DMS79 (cell line): ENCODE data around the gene THOC5.
A peak's percentile ranks its signal among the peaks of the same experiment; 100 is the strongest.
"Not testable (repeated sequence)": the region's sequence is repeated elsewhere in the genome, so short reads cannot be mapped to it uniquely, and the experiment has no call there.

Experiments
- DNase-seq: peaks from one replicate; lab custom pipeline; 2025; lab: John Stamatoyannopoulos, UW

The THOC5 gene

DNA sequence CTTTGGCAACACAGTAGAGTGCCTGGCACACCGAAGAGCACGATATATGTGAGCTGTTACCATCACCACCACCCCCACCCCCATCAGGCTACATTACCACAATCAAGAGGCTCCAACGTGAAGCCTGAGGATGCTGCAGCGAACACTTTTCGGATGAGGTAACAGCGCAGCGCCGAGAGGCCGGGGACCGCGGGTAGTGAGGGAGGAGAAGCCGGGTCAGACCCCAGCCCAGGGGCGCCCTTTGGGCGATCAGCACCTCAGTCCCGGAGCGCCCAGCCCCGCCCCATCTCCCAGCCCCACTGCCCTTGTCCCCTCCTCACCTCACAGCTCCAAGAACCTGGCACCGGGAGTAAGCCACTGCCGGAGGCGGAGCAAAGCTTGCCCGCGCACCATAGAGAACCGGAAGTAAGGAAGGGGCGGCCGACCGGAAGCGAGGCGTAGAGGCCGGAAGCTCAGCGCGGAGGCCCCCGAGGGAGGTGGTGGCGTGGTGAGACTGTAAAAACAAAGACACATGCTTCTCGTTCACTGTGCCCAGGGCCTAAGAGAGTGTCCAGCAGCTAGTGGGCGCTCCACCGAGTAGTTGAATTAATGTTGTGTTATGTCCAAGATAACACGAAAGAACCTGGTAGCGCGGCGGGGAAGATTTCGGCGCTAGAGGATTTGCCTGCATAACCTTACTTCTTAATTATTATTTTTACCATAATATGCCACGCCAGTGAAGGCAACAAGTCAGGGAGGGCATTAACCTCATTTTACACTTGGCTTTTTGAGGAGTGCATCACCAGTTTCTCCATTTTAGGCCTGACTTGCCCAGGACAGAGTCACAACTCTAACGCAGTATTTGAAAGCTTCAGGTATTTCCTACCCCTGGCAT lies at the start of gene THOC5:
Gene THOC5 (minus strand): TSS at position 407 of the 874 bp plus-strand sequence. CDS start 4,610 bp downstream, outside the sequence.
- DNase-seq = peak; percentile 83

DNA sequence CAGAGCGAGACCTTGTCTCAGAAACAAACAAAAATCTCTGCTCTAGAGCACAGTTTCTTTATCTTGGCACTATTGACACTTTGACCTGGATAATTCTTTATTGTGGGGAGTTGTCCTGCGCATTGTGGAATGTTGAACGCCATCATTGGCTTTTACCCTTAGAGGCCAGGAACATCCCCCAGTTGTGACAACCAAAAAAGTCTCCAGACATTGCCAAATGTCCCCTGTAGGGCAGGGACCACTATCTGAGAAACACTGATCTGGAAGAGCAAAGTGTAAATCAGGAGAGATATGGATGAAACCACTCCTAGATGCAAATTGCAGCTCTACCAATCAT lies 45.1 kb upstream of the THOC5 start:
- no peak for DNase-seq

DNA sequence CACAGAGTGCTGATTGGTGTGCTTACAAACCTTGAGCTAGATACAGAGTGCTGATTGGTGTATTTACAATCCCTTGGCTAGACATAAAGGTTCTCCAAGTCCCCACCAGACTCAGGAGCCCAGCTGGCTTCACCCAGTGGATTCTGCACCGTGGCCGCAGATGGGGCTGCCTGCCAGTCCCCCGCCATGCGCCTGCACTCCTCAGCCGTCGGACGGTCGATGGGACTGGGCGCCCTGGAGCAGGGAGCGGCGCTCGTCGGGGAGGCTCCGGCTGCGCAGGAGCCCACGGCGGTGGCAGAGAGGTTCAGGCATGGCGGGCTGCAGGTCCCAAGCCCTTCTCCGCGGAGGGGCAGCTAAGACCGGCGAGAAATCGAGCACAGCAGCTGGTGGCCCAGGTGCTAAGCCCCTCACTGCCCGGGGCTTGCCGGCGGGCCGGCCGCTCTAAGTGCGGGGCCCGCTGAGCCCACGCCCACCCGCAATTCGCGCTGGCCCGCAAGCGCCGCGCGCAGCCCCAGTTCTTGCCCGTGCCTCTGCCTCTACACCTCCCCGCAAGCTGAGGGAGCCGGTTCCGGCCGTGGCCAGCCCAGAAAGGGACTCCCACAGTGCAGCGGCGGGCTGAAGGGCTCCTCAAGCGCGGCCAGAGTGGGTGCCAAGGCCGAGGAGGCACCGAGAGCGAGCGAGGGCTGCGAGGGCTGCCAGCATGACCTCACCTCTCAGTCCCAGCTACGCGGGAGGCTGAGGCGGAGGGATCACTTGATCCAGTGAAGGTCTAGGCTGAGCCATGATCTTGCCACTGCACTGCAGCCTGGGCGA lies 44.5 kb upstream of the THOC5 start:
- DNase-seq = not testable (repeated sequence)

DNA sequence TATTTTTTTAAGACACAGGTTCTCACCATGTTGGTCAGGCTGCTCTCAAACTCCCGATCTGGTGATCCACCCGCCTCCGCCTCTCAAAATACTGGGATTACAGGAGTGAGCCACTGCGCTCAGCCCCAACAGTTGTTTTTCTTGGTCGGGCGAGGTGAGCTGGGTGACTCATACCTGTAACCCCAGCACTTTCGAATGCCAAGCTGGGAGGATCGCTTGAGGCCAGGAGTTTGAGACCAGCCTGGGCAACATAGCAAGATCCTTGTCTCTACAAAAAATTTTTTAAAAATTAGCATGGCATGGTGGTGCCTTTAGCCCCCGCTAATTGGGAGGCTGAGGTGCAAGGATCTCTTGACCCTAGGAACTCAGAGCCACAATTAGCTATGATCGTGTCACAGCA lies 42.9 kb upstream of the THOC5 start:
- no peak for DNase-seq

DNA sequence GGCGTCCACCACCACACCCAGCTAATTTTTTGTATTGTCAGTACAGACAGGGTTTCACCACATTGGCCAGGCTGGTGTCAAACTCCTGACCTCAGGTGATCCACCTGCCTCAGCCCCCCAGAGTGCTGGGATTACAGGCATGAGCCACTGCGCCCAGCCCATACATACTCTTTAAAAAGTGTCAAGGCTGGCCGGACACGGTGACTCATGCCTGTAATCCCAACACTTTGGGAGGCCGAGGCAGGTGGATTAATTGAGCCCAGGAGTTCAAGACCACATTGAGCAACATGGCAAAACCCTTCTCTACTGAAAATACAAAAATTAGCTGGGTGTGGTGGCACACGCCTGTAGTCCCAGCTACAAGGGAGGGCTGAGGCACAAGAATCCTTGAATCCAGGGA lies 40.9 kb upstream of the THOC5 start:
- not testable (repeated sequence) for DNase-seq

DNA sequence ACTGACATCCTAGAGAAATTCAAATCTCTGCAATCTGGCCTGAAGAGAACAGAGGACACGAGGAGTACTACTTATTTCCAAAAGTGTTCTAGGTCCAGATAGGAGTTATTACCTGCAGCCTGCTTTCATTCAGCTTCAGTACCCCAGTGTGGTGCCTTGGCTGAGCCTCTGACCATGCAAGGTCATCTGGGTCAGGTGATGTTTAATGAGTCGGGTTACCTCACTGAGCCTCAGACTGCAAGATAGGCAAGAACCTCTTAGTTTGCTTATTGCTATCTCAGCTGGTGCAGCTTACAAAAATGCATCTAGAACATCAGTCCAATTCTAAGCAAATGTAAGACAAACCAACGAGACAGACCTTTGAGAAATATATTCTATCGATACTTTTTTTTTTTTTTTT lies 40.4 kb upstream of the THOC5 start:
- no peak for DNase-seq

DNA sequence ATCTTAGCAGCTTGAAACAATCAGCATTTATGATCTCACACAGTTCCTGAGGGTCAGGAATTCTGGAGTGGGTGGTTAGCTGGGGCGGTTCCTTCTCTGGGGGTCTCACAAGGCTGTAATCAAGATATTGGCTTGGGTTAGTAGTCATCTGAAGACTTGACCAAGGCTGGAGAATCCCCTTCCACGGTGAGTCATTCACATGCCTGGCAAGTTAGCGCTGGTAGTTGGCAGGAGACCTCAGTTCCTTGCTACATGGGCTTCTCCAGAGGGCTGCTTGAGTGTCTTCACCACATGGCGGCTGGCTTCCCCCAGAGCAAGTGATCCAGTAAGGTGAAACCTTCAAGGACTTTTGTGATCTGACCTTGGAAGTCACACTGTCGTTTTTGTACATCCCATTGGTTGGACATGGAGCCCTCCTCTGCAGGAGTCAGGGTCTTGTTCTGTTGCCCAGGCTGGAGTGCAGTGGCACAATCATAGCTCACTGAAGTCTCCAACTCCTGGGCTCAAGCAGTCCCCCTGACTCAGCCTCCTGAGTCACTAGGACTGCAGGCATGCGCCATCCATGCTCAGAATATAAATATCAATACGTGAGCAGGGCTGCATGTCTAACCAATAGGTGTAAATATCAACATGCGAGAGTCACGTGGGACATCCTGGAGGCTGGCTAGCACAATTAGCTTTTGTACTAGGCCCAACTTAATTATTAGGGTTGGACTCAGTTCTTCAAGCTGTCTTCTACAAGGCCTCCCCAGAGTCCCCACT lies 34.6 kb upstream of the THOC5 start:
- no peak for DNase-seq

DNA sequence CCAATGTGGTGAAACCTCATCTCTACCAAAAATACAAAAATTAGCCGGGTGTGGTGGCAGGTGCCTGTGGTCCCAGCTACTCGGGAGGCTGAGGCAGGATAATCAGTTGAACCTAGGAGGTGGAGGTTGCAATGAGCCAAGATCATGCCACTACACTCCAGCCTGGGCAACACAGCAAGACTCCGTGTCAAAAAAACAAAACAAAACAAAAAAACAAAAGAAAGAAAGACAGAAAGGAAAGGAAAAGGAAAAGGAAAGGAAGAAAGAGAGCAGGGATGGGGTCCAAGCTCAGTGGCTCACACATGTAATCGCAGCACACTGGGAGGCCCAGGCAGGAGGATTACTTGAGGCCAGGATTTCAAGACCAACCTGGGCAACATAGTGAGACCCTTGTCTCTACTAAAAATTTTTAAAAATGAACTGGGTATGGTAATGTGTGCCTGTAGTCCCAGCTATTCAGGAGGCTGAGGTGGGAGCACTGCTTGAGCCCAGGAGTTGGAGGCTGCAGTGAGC lies 32.7 kb upstream of the THOC5 start:
- not testable (repeated sequence) for DNase-seq

DNA sequence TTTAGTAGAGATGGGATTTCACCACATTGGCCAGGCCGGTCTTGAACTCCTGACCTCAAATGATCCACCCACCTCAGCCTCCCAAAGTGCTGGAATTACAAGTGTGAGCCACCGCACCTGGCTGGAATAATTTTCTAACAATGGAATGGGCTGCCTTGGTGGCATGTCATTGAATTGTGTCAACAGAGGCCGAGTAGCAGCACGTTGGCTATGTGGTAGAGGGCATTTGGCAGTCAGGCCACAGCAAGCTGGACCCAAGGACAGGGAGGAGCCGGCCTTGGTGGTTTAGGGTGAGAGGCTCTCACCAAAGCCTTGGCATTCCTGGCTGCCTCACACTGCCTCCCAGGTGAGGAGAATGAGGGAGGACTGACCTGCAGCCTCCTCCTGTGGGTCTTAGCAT lies 31.4 kb upstream of the THOC5 start:
- no peak for DNase-seq

DNA sequence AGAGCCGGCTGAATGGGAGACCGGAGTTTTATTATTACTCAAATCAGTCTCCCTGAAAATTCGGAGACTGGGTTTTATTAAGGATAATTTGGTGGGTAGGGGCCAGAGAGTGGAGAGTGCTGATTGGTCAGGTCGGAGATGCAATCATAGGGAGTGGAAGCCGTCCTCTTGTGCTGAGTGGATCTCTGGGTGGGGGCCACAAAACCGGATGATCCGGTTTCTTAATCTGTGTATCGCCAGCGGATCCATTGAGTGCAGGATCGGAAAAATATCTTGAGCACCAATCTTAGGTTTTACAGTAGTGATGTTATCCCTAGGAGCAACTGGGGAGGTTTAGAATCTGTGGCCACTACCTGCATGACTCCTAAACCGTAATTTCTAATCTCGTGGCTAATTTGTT lies 28.2 kb upstream of the THOC5 start:
- DNase-seq = peak; percentile 49

DNA sequence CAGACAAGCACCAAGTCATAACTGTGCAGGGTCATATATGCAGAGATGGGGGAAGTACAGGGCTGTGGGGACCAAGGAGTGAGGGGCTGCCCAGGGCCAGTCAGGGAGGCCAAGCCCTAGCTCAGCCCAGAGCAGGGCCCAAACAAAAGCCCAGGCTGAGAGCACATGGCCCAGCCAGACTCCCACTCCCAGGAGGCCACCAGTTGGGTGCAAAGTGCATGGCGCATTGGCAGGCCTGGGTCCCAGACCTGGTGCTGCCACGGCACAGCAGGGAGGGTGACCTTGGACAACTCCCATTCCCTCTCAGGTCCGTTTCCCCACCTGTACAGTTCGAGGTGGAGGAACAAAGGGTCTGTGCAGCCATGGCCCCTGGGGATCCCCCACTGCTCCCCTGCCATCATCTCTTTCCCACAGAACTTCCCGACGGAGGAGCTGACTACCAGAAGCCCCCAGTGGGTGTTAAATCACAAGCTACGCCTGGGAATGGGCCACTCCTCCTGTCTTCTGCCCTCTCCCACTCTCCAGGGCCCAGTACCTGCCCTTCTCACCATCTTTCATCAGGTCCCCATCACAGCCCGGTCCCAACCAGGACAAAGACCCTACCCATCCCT lies 26.7 kb upstream of the THOC5 start:
- DNase-seq = no peak

DNA sequence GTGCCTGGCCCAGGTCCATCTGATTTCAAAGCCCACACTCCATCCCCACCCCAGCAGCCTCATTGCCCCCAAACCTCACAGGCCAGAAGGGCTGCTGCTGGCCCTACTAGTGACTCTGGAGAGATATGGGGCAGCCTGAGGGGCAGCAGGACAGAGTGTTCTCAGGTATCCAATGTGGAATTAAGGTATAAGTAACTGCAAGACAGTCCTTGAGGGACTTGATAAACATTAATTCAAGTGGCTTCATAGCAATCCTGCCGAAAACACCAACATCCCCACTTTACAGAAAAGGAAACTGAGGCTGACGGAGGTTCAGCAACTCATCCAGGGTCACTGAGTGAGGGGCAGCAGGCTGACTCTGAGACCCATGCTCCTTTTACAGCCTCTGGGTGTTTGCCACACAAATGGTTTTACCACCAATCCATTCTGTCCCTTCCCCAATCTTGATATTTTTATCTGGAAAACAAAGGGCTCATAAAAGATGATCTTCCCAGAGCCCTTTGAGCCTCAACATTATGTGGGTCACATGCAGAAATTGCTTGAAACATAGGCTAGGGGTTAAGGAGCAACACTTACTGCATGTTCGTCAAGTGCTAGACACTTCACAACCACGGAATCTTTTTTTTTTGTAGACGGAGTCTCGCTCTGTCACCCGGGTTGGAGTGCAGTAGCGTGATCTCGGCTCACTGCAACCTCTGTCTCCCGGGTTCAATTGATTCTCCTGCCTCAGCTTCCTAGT lies 25.1 kb upstream of the THOC5 start:
- DNase-seq = no peak

DNA sequence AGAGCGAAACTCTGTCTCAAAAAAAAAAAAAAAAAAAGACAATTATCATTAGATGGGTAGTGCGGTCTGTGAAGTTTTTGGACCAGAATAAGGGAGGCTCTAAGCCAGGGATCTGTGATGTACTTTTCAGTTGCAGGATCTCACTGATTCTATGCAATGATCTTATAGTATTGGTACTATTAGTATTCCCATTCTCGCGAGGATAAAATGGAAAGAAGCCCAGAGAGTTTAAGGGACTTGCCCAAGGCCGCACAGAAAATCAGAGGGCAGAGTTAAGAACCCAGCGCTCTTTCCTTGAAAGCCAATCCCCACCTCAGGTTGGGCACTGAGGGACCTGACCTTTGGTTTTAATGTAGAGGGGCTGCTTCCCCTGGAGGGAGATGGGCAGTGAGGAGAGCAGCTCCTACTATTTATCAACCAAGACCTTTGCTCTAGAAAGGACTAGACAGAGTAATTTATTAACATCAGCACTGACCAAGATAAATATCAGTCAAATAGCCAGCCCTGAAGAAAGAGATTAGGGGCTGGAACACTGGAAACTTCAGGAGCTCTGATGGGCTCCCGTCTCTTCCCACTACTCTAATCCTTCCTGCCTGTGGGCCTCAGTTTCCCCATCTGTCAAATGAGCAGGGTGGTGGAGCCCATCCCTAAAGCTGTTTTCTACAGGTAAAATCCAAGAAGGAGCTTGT lies 21.3 kb upstream of the THOC5 start:
- DNase-seq = no peak

DNA sequence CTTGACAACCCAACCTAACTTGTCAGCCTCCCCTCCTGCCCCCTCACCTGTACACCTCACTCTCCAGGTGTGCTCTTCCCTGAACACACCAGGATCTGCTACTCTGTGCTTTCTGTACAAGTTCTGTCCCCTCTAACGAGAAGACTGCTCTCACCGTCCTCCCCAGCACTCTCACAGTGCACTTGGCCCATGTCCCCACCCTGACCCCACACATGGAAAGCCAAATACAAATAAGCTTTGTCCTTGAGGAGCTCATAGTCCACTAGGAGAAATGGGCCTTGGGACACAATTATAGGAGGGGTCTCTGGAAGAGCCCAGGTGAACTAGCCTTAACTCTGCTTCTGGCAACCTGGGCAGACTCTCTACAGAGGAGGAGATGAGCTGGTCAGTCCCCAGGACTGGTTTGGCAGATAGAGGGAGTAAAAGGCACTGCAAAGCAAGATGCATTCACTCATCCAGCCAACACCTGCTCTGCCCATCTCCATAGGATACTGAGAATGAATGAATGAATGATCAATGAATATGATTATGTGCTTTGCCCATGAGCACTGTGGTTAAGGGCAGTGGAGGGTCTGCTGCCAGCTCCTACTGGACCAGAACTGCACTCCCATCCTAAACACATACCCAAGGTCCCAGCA lies 17.5 kb upstream of the THOC5 start:
- DNase-seq = no peak

DNA sequence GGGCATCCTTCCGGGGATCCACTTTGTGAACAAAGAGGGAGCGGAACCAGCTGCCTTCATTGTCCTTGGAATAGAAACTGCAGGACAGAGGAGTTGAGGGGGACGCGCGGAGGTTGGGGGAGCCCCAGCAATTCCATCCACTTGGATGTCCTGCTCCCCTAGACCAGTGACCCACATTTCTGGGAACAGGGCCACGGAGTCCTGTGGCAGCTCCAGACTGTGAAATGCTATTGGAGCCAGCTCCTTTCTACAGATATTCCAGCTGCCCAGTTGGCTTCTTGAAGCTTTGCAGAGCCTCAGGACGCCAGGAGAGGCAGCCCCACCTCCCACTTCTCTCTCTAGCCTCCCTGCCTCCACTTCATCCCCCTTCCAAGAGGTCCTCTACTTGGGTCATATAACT lies 16.9 kb upstream of the THOC5 start:
- no peak for DNase-seq

DNA sequence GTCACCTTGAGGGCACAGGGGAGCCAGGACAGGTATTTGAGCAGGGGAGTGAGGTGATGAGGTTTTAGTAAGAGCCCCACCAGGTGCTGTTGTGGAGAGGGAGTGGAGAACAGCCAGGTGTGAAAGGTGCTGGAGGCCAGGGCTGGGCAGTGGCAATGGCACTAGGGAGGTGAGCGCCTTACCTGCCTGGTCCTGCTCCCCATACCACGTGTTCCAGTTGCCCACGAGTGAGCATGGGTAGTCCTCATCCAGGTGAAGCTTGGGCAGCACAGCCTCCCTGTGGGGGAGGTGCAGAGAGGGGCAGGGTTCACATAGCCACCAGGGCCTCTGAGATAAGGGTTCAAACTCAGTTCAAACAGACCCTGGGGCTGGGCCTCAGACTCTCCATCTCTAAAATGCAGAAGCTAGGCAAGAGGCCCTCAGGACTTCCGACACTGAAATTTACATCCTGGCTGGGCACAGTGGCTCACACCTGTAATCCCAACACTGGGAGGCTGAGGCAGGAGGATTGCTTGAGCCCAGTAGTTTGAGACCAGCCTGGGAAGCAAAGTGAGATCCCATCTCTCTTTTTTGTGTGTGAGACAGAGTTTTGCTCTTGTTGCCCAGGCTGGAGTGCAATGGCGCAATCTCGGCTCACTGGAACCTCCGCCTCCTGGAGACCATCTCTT lies 15.6 kb upstream of the THOC5 start:
- DNase-seq = no peak

DNA sequence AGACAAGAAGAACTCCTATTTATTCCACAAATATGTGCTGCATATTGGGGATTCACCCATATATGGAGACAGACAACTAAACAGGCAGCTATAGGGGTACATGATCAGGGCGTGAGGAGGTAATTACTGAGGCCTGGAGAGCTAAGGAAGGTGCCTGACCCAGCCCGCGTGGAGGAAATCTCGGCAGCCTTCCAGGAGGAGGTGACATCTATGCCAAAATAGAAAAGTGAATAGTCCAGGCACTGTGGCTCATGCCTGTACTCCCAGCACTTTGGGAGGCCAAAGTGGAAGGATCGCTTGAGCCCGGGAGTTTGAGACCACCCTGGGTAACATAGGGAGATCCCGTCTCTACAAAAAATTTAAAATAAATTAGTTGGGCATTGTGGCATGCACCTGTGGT lies 13.8 kb upstream of the THOC5 start:
- no peak for DNase-seq

DNA sequence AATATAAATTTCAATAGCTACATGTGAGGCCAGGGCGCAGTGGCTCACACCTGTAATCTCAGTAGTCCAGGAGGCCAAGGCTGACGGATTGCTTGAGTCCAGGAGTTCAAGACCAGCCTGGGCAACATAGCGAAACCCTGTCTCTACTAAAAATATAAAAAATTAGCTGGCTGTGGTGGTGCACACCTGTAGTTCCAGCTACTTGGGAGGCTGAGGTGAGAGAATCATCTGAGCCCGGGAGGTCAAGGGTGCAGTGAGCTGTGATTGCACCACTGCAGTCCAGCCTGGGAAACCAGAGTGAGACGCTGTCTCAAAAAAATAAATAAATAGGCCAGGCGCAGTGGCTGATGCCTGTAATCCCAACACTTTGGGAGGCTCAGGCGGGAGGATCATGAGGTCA lies 13.0 kb upstream of the THOC5 start:
- DNase-seq = not testable (repeated sequence)

DNA sequence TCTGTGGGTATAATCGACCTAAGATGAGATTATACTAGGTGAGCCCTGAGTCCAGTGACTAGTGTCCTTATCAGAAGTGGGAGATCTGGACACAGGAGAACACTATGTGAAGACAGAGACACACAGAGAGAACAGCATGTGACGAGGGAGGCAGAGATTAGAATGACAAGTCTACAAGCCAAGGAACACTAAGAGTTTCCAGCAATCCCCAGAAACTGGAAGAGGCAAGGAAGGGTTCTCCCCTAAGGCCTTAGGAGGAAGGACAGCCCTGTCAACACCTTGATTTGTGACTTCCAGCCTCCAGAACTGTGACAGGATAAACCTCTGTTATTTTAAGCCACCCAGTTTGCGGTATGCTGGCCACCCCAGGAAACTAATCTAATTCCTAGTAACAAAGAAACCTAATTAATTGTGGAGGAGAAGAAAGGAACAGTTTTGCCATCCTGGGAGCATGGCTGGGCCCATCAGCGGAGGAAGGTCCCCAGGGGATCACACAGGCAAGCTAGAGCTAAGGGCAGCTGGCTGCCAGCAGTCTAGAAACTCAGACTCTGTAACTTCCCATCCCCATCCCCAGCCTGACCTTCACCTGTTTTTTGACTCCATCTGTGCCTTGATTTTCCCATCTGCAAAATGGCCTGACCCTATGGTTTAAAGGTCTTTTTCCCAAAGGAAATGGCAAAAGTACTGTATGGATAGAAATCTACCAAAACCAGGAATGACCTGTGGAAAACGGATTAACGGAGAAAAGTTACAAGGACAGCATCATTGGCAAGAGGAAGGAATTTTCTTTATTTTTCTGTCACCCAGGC lies 10.3 kb upstream of the THOC5 start:
- DNase-seq = no peak
